Liver (tissue), 2 donors: ENCODE measurements around the gene ARID5B.

Experiments
- CTCF ChIP-seq: fragments of 150-350 bp; IDR thresholded peaks from 2 replicates; pipeline ENCODE4 v1.5.1; 2017; ENCODE audit warnings: improper control_type of control experiment, low read depth, low read length; ENCODE audit not compliant: missing input control
- FOXA2 ChIP-seq: IDR thresholded peaks from 2 replicates; pipeline ENCODE4 v1.6.1; 2016; ENCODE audit warnings: antibody characterized with exemption
- donor health status: healthy.

- TF ChIP-seq CTCF: no peak
- TF ChIP-seq FOXA2: no peak
Observed at GRCh38 chr10:61870526-61870895, 31.0 kb upstream of the ARID5B start.
